Posterior vena cava (tissue), 2 donors: ENCODE measurements around the gene KIAA1614. TPM values are rescaled to one million over a fixed set of nuclear protein-coding genes. Genes with fewer than 3 reads are reported as not detected.

Experiments
- DNase-seq: peaks from one replicate; pipeline ENCODE4 v3.0.0-alpha.2; 2020; ENCODE audit warnings: low spot score
- intact Hi-C, 2 donors: fragments of 100-400 bp; cut with DNase I; formaldehyde crosslinking; loops; one replicate each; pipeline versions ENCODE4 v1.14.1 to v1.14.2; 2022 to 2023
- total RNA-seq, 2 donors: library from RNA; stranded (reverse); fragmentation: NEBNext Ultra II Directional; extraction: Animal tissue kit (Norgen Biotek cat#: 25700); gene quantifications; one replicate each; pipeline ENCODE4 v1.2.1, GENCODE V29; 2021
- donor health status: DM: yes; HTN: yes; CAD: no.
- donor health status: DM: yes; HTN: yes; CAD: no.

The KIAA1614 gene
- total RNA-seq, 2 donors from 2014 or later, result 10.7 to 12.7 TPM

GRCh38 chr1:180970333-180971079 is 57.8 kb downstream of the KIAA1614 start:
- intact Hi-C loops, result loop anchor here in 1 of 2 donors (5.0 kb wide), 1 partner anchor 693 kb away; no protein-coding TSS in a partner anchor
- no peak for DNase-seq

- intact Hi-C loops, result loop anchor here in 1 of 2 donors (5.0 kb wide), 1 partner anchor 694 kb away; no protein-coding TSS in a partner anchor
- DNase-seq, result no peak
Measured at GRCh38 chr1:180971273-180971997, 58.7 kb downstream of the KIAA1614 start.

GRCh38 chr1:180973369-180973768 is 60.7 kb downstream of the KIAA1614 start:
- intact Hi-C loops, result loop anchor here in 1 of 2 donors (5.0 kb wide), 1 partner anchor 696 kb away; no protein-coding TSS in a partner anchor
- no peak for DNase-seq

GRCh38 chr1:180974236-180974635 is 61.5 kb downstream of the KIAA1614 start:
- intact Hi-C loops, result loop anchor here in 1 of 2 donors (5.0 kb wide), 1 partner anchor 697 kb away; no protein-coding TSS in a partner anchor
- DNase-seq, result no peak

- DNase-seq, result no peak
- intact Hi-C loops, result no loop called here
Measured at GRCh38 chr1:180975551-180975950, 62.9 kb downstream of the KIAA1614 start.

GRCh38 chr1:180976191-180976590 is 63.5 kb downstream of the KIAA1614 start:
- intact Hi-C loops, result no loop called here
- no peak for DNase-seq

GRCh38 chr1:180976732-180977357 is 64.1 kb downstream of the KIAA1614 start:
- intact Hi-C loops, result no loop called here
- DNase-seq, result no peak

- DNase-seq, result no peak
Measured at GRCh38 chr1:180981596-180982387, 69.1 kb downstream of the KIAA1614 start.

GRCh38 chr1:180982422-180982821 is 69.7 kb downstream of the KIAA1614 start:
- no peak for DNase-seq
- intact Hi-C loops, result no loop called here

More at GRCh38 chr1:180981596-180982387, 69.1 kb downstream of the KIAA1614 start:
- intact Hi-C loops, result no loop called here

GRCh38 chr1:180988253-180988752 is 75.6 kb downstream of the KIAA1614 start:
- intact Hi-C loops, result no loop called here
- DNase-seq, result no peak

- intact Hi-C loops, result no loop called here
- no peak for DNase-seq
Measured at GRCh38 chr1:180994262-180994661, 81.6 kb downstream of the KIAA1614 start.

- intact Hi-C loops, result no loop called here
- no peak for DNase-seq
Measured at GRCh38 chr1:180997843-180998504, 85.3 kb downstream of the KIAA1614 start.

Other genes with a start within 250 kb of the KIAA1614 start
- 10 to 100 TPM; 12.8 to 15.9 TPM for gene STX6, start 110.0 kb downstream of the KIAA1614 start, total RNA-seq
- 10 to 100 TPM; 13.9 to 21.9 TPM for gene MR1, start 121.1 kb downstream of the KIAA1614 start, total RNA-seq
- 10 to 100 TPM; 12.0 to 27.3 TPM for gene IER5, start 175.8 kb downstream of the KIAA1614 start, total RNA-seq